Liver (tissue), 9 donors: ENCODE data around the gene HSD17B4. TPM values are rescaled to one million over a fixed set of nuclear protein-coding genes. Genes with fewer than 3 reads are reported as not detected.
"Not testable (repeated sequence)": the region's sequence is repeated elsewhere in the genome, so short reads cannot be mapped to it uniquely, and the experiment has no call there.

Source experiments
- DNase-seq: peaks from one replicate; pipeline ENCODE4 v3.0.0-alpha.2; 2017; ENCODE audit warnings: low spot score
- H3K27ac ChIP-seq, 2 donors: one replicate each; pipeline ENCODE4 v1.7.0; 2013; ENCODE audit warnings: inconsistent platforms in 2 of 2, low read length in 2 of 2, control low read depth in 1 of 2, low read depth in 1 of 2, mild to moderate bottlenecking in 1 of 2
- H3K27me3 ChIP-seq, 4 donors: one replicate each; pipeline versions ENCODE4 v1.6.1 to v1.7.0; 2013; ENCODE audit warnings: low read length in 3 of 4, inconsistent platforms in 1 of 4, mild to moderate bottlenecking in 1 of 4, moderate library complexity in 1 of 4; ENCODE audit not compliant: control insufficient read depth in 4 of 4, insufficient read depth in 4 of 4
- H3K36me3 ChIP-seq, 4 donors: one replicate each; pipeline versions ENCODE4 v1.6.1 to v1.7.0; 2013; ENCODE audit warnings: low read length in 3 of 4, mild to moderate bottlenecking in 3 of 4, low read depth in 1 of 4, moderate library complexity in 1 of 4; ENCODE audit not compliant: control insufficient read depth in 4 of 4, insufficient read depth in 3 of 4
- H3K4me1 ChIP-seq, 4 donors: one replicate each; pipeline versions ENCODE4 v1.6.1 to v1.7.0; 2013; ENCODE audit warnings: low read length in 3 of 4, mild to moderate bottlenecking in 3 of 4, moderate library complexity in 1 of 4; ENCODE audit not compliant: control insufficient read depth in 4 of 4, insufficient read depth in 4 of 4
- H3K4me3 ChIP-seq, 3 donors: one replicate each; pipeline versions ENCODE4 v1.6.1 to v1.7.0; 2013; ENCODE audit warnings: low read length in 3 of 3, control low read depth in 1 of 3, low read depth in 1 of 3, mild to moderate bottlenecking in 1 of 3
- H3K9ac ChIP-seq, 2 donors: one replicate each; pipeline ENCODE4 v1.7.0; 2013; ENCODE audit warnings: low read length in 2 of 2, mild to moderate bottlenecking in 2 of 2, moderate library complexity in 2 of 2, control low read depth in 1 of 2, low read depth in 1 of 2
- H3K9me3 ChIP-seq, 4 donors: one replicate each; pipeline versions ENCODE4 v1.6.1 to v1.7.0; 2013; ENCODE audit warnings: low read length in 3 of 4; ENCODE audit not compliant: control insufficient read depth in 4 of 4
- ATF3 ChIP-seq: IDR thresholded peaks from 2 replicates; pipeline ENCODE4 v1.6.1; 2016; ENCODE audit warnings: antibody characterized with exemption
- CTCF ChIP-seq: fragments of 150-350 bp; IDR thresholded peaks from 2 replicates; pipeline ENCODE4 v1.5.1; 2017; ENCODE audit warnings: improper control_type of control experiment, low read depth, low read length; ENCODE audit not compliant: missing input control
- EGR1 ChIP-seq, 2 donors: IDR thresholded peaks; 2 replicates each; pipeline ENCODE4 v1.6.1; 2016 to 2018; ENCODE audit warnings: antibody characterized with exemption in 2 of 2, low read depth in 2 of 2
- FOXA1 ChIP-seq: IDR thresholded peaks from 2 replicates; pipeline ENCODE4 v1.6.1; 2016; ENCODE audit warnings: antibody characterized with exemption
- FOXA2 ChIP-seq: IDR thresholded peaks from 2 replicates; pipeline ENCODE4 v1.6.1; 2016; ENCODE audit warnings: antibody characterized with exemption
- GABPA ChIP-seq, 2 donors: IDR thresholded peaks in 1 of 2; conservative IDR thresholded peaks in 1 of 2; 2 replicates each; pipeline ENCODE4 v1.6.1; 2016; ENCODE audit warnings: antibody characterized with exemption in 2 of 2, mild to moderate bottlenecking in 1 of 2, moderate library complexity in 1 of 2
- HNF4A ChIP-seq, 2 donors: conservative IDR thresholded peaks; 2 replicates each; pipeline ENCODE4 v1.6.1; 2016; ENCODE audit warnings: antibody characterized with exemption in 2 of 2, mild to moderate bottlenecking in 2 of 2
- JUND ChIP-seq, 2 donors: IDR thresholded peaks; 2 replicates each; pipeline ENCODE4 v1.6.1; 2016; ENCODE audit warnings: antibody characterized with exemption in 2 of 2
- MAX ChIP-seq: IDR thresholded peaks from 2 replicates; pipeline ENCODE4 v1.6.1; 2016; ENCODE audit warnings: antibody characterized with exemption
- NR2F2 ChIP-seq: IDR thresholded peaks from 2 replicates; pipeline ENCODE4 v1.6.1; 2016; ENCODE audit warnings: antibody characterized with exemption
- RAD21 ChIP-seq, 2 donors: IDR thresholded peaks; 2 replicates each; pipeline ENCODE4 v1.6.1; 2016; ENCODE audit warnings: antibody characterized with exemption in 2 of 2, mild to moderate bottlenecking in 2 of 2
- REST ChIP-seq: IDR thresholded peaks from 2 replicates; pipeline ENCODE4 v1.6.1; 2016; ENCODE audit warnings: antibody characterized with exemption, mild to moderate bottlenecking
- RXRA ChIP-seq, 2 donors: IDR thresholded peaks; 2 replicates each; pipeline ENCODE4 v1.6.1; 2017 to 2018; ENCODE audit warnings: antibody characterized with exemption in 2 of 2, mild to moderate bottlenecking in 1 of 2
- SP1 ChIP-seq: IDR thresholded peaks from 2 replicates; pipeline ENCODE4 v1.6.1; 2018; ENCODE audit warnings: antibody characterized with exemption, mild to moderate bottlenecking
- TAF1 ChIP-seq: conservative IDR thresholded peaks from 2 replicates; pipeline ENCODE4 v1.6.1; 2016; ENCODE audit warnings: antibody characterized with exemption, mild to moderate bottlenecking
- YY1 ChIP-seq: IDR thresholded peaks from 2 replicates; pipeline ENCODE4 v1.6.1; 2016; ENCODE audit warnings: antibody characterized with exemption, mild to moderate bottlenecking
- ZBTB33 ChIP-seq: IDR thresholded peaks from 2 replicates; pipeline ENCODE4 v1.6.1; 2016; ENCODE audit warnings: antibody characterized with exemption
- WGBS: extraction: QIAGEN DNeasy Blood & Tissue Kit; methylation state at CpG from one replicate; pipeline ENCODE4 v1.1.7; 2013; 5-methylcytosine and 5-hydroxymethylcytosine counted together
- polyA plus RNA-seq, 2 donors: library from polyadenylated mRNA; stranded (reverse) in 1 of 2; unstranded in 1 of 2; fragments of 200-250 nt in 1 of 2; fragments of >200 nt in 1 of 2; fragmentation: Nextera tagmentation in 1 of 2; extraction: Ambion mirVana in 1 of 2; gene quantifications; one replicate each; pipeline versions ENCODE4 v1.2.1 to v1.2.3, GENCODE V29; 2013 to 2015
- total RNA-seq, 2 donors: library from RNA; depleted of rRNA; stranded (reverse); fragments of >200 nt; gene quantifications; one replicate each; pipeline ENCODE4 v1.2.3, GENCODE V29; 2014
- donor health status: healthy.
- donor health status: healthy.
- donor health status: healthy.
- donor health status: healthy.
- donor health status: healthy.

The HSD17B4 gene
- total and polyA plus RNA-seq, 4 donors = 299 to 699 (median 393) TPM

- WGBS = 97% methylated on average over 3 of the region's 3 CpGs
- H3K36me3 ChIP-seq = peaks cover 8 to 52% (median 40%) of the 10 kb centered on the region in 4 donors
- no peak overlapping the region for H3K27ac ChIP-seq
Measured at GRCh38 chr5:119478781-119479180, 26.5 kb downstream of the HSD17B4 start.

GRCh38 chr5:119480629-119481028 is 28.3 kb downstream of the HSD17B4 start:
- H3K4me1 ChIP-seq = peaks cover 3 to 18% (median 6%) of the 10 kb centered on the region in 4 donors
- not testable (repeated sequence) for H3K9ac ChIP-seq, H3K9me3 ChIP-seq, H3K4me3 ChIP-seq, DNase-seq, H3K27me3 ChIP-seq, H3K27ac ChIP-seq
- H3K36me3 ChIP-seq = peaks cover 6 to 52% (median 39%) of the 10 kb centered on the region in 4 donors
- 90% methylated on average over 10 of the region's 10 CpGs for WGBS

More at GRCh38 chr5:119478781-119479180, 26.5 kb downstream of the HSD17B4 start:
- no peak for DNase-seq
- H3K4me1 ChIP-seq = peaks cover 3 to 12% (median 4%) of the 10 kb centered on the region in 4 donors
- H3K4me3 ChIP-seq = no peak overlapping the region
- H3K9ac ChIP-seq = no peak overlapping the region
- TF ChIP-seq CTCF (no peak), EGR1 (IDR thresholded peaks at IDR 0.05; ENCODE audit: low read depth in 2 of 2) (no peak), RXRA (IDR thresholded peaks at IDR 0.05) (no peak), MAX (no peak), HNF4A (conservative IDR thresholded peaks at IDR 0.05) (no peak), NR2F2 (no peak), FOXA1 (no peak), TAF1 (no peak), RAD21 (IDR thresholded peaks at IDR 0.05) (no peak), GABPA (IDR thresholded peaks at IDR 0.05 in 1 of 2, conservative IDR thresholded peaks at IDR 0.05 in 1 of 2) (no peak), FOXA2 (no peak)
- no peaks in the 10 kb centered on the region for H3K27me3 ChIP-seq
- no peaks in the 10 kb centered on the region for H3K9me3 ChIP-seq

GRCh38 chr5:119483155-119483554 is 30.9 kb downstream of the HSD17B4 start:
- DNase-seq = no peak
- 78% methylated on average over 1 of the region's 1 CpG for WGBS
- no peaks in the 10 kb centered on the region for H3K27me3 ChIP-seq
- no peak overlapping the region for H3K27ac ChIP-seq
- no peaks in the 10 kb centered on the region for H3K9me3 ChIP-seq
- peaks cover 3 to 18% (median 6%) of the 10 kb centered on the region in 4 donors for H3K4me1 ChIP-seq
- no peak overlapping the region for H3K4me3 ChIP-seq
- TF ChIP-seq RXRA (IDR thresholded peaks at IDR 0.05) (no peak), ATF3 (no peak), FOXA1 (no peak), FOXA2 (no peak), ZBTB33 (no peak), TAF1 (no peak), JUND (IDR thresholded peaks at IDR 0.05) (no peak), GABPA (IDR thresholded peaks at IDR 0.05 in 1 of 2, conservative IDR thresholded peaks at IDR 0.05 in 1 of 2) (no peak), SP1 (no peak), REST (no peak), HNF4A (conservative IDR thresholded peaks at IDR 0.05) (no peak), NR2F2 (no peak), EGR1 (IDR thresholded peaks at IDR 0.05; ENCODE audit: low read depth in 2 of 2) (no peak), CTCF (no peak), RAD21 (IDR thresholded peaks at IDR 0.05) (no peak), YY1 (no peak)
- no peak overlapping the region for H3K9ac ChIP-seq
- peaks cover 2 to 46% (median 36%) of the 10 kb centered on the region in 4 donors for H3K36me3 ChIP-seq
